NCI-H82 treated with DMSO at 0.1 percent for 48 hours (cell line): ENCODE measurements around the gene TNFSF4.
"Not testable (repeated sequence)": the region's sequence is repeated elsewhere in the genome, so short reads cannot be mapped to it uniquely, and the experiment has no call there.

Experiments used
- DNase-seq: peaks from one replicate; lab custom pipeline; 2025; ENCODE audit not compliant: unreplicated experiment; lab: John Stamatoyannopoulos, UW

Gene TNFSF4

GRCh38 chr1:173206816-173207568 lies at the start of gene TNFSF4:
Gene TNFSF4, minus strand, starts transcription at chr1:173207331. Its CDS starts 155 bp downstream, at chr1:173207176.
- DNase-seq: no peak

GRCh38 chr1:173255214-173255813 lies 48.2 kb upstream of the TNFSF4 start:
- DNase-seq: no peak

GRCh38 chr1:173253046-173253445 lies 45.9 kb upstream of the TNFSF4 start:
- no peak for DNase-seq

- DNase-seq: no peak
These were observed 42.2 kb upstream of the TNFSF4 start for GRCh38 chr1:173249349-173249748.

GRCh38 chr1:173248247-173248940 lies 41.3 kb upstream of the TNFSF4 start:
- no peak for DNase-seq

- no peak for DNase-seq
These were observed 38.8 kb upstream of the TNFSF4 start for GRCh38 chr1:173245892-173246291.

GRCh38 chr1:173243300-173243699 lies 36.2 kb upstream of the TNFSF4 start:
- no peak for DNase-seq

- no peak for DNase-seq
These were observed 34.6 kb upstream of the TNFSF4 start for GRCh38 chr1:173241528-173242347.

- DNase-seq: no peak
These were observed 33.5 kb upstream of the TNFSF4 start for GRCh38 chr1:173240609-173241008.

- no peak for DNase-seq
These were observed 31.9 kb upstream of the TNFSF4 start for GRCh38 chr1:173239058-173239457.

- DNase-seq: no peak
These were observed 27.8 kb upstream of the TNFSF4 start for GRCh38 chr1:173234899-173235298.

GRCh38 chr1:173234434-173234833 lies 27.3 kb upstream of the TNFSF4 start:
- DNase-seq: not testable (repeated sequence)

GRCh38 chr1:173229031-173229430 lies 21.9 kb upstream of the TNFSF4 start:
- DNase-seq: not testable (repeated sequence)

GRCh38 chr1:173224949-173225348 lies 17.8 kb upstream of the TNFSF4 start:
- DNase-seq: no peak

- DNase-seq: no peak
These were observed 17.3 kb upstream of the TNFSF4 start for GRCh38 chr1:173224280-173224892.

- no peak for DNase-seq
These were observed 15.9 kb upstream of the TNFSF4 start for GRCh38 chr1:173223031-173223380.

- DNase-seq: no peak
These were observed 15.3 kb upstream of the TNFSF4 start for GRCh38 chr1:173222149-173223030.

GRCh38 chr1:173220157-173220556 lies 13.0 kb upstream of the TNFSF4 start:
- no peak for DNase-seq

- DNase-seq: no peak
These were observed 6.5 kb upstream of the TNFSF4 start for GRCh38 chr1:173213665-173214064.

- no peak for DNase-seq
These were observed 5.9 kb upstream of the TNFSF4 start for GRCh38 chr1:173212952-173213491.
